Thoracic aorta (tissue), 2 donors: ENCODE results near the gene MRPS35. TPM values are rescaled to one million over a fixed set of nuclear protein-coding genes. Genes with fewer than 3 reads are reported as not detected.

ENCODE experiments used
- ATAC-seq: fragments of 150-250 bp; one replicate; pipeline ENCODE4 v1.8.0; 2017; ENCODE audit warnings: low read depth; ENCODE audit not compliant: insufficient number of reproducible peaks, low FRiP score
- DNase-seq: peaks from one replicate; pipeline ENCODE4 v3.0.0-alpha.2; 2020; ENCODE audit warnings: low spot score
- H3K27ac ChIP-seq, 2 donors: fragments of 200-600 bp; sonication (generic); 1 replicate in 1 of 2; 2 replicates in 1 of 2; pipeline ENCODE4 v1.5.1; 2016; ENCODE audit warnings: mild to moderate bottlenecking in 2 of 2, moderate library complexity in 2 of 2
- H3K27me3 ChIP-seq: fragments of 200-600 bp; sonication (generic); replicated peaks from 2 replicates; pipeline ENCODE4 v1.6.0; 2016; ENCODE audit warnings: mild to moderate bottlenecking; ENCODE audit not compliant: insufficient read depth
- H3K36me3 ChIP-seq: fragments of 200-600 bp; sonication (generic); one replicate; pipeline ENCODE4 v1.5.1; 2016
- H3K4me1 ChIP-seq, 2 donors: fragments of 200-600 bp; sonication (generic); 1 replicate in 1 of 2; 2 replicates in 1 of 2; pipeline versions ENCODE4 v1.5.1 to v1.6.0; 2016; ENCODE audit warnings: low read depth in 2 of 2, mild to moderate bottlenecking in 1 of 2; ENCODE audit not compliant: control insufficient read depth in 1 of 2
- H3K4me3 ChIP-seq: fragments of 200-600 bp; sonication (generic); 2 replicates; pipeline ENCODE4 v1.5.1; 2016; ENCODE audit warnings: mild to moderate bottlenecking
- H3K9me3 ChIP-seq: fragments of 200-600 bp; sonication (generic); 2 replicates; pipeline ENCODE4 v1.5.1; 2016
- total RNA-seq, 2 donors: library from RNA; depleted of rRNA; stranded (reverse); fragments of >200 nt; gene quantifications; one replicate each; pipeline versions ENCODE4 v1.1.0 to v1.2.3, GENCODE V29; 2016
- TF ChIP-seq, protein P1 (sequence below): fragments of 200-600 bp; sonication (generic); IDR thresholded peaks from one replicate; pipeline ENCODE4 v1.5.1; 2019; ENCODE audit warnings: antibody characterized with exemption

MRPS35 gene
- total RNA-seq, 2 donors from 2014 or later: 32.7 to 55.9 TPM

DNA sequence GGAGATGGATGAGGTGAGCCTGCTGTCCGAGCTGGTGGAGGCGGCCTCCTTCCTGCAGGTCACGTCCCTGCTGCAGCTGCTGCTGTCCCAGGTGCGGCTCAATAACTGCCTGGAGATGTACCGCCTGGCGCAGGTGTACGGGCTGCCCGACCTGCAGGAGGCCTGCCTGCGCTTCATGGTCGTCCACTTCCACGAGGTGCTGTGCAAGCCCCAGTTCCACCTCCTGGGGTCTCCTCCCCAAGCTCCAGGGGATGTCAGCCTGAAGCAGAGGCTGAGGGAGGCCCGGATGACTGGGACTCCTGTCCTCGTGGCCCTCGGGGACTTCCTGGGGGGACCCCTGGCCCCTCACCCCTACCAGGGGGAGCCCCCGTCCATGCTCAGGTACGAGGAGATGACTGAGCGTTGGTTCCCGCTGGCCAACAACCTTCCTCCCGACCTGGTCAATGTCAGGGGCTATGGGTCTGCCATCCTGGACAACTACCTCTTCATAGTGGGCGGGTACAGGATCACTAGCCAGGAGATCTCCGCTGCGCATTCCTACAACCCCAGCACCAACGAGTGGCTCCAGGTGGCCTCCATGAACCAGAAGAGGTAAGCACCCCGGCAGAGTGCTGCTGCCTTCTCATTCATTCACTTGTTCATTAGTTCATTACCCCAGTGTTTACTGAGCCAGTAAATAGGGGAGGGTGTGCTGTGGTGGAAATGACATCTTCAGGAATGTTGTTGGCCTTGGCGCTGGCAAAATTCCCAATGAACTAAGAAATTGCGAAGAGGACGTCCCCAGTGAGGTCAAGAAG, 70.2 kb downstream of the MRPS35 start:
- DNase-seq (peak; percentile 24), ATAC-seq (no peak)
- Histone ChIP-seq H3K27ac (peak overlapping the region; percentile 99), H3K27me3 (no peaks in the 10 kb centered on the region), H3K4me3 (peak overlapping the region; percentile 80), H3K36me3 (no peaks in the 10 kb centered on the region), H3K9me3 (no peaks in the 10 kb centered on the region), H3K4me1 (peaks cover 18 to 44% of the 10 kb centered on the region in 2 donors)
- TF ChIP-seq, protein P1, sequence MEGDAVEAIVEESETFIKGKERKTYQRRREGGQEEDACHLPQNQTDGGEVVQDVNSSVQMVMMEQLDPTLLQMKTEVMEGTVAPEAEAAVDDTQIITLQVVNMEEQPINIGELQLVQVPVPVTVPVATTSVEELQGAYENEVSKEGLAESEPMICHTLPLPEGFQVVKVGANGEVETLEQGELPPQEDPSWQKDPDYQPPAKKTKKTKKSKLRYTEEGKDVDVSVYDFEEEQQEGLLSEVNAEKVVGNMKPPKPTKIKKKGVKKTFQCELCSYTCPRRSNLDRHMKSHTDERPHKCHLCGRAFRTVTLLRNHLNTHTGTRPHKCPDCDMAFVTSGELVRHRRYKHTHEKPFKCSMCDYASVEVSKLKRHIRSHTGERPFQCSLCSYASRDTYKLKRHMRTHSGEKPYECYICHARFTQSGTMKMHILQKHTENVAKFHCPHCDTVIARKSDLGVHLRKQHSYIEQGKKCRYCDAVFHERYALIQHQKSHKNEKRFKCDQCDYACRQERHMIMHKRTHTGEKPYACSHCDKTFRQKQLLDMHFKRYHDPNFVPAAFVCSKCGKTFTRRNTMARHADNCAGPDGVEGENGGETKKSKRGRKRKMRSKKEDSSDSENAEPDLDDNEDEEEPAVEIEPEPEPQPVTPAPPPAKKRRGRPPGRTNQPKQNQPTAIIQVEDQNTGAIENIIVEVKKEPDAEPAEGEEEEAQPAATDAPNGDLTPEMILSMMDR: no peak

DNA sequence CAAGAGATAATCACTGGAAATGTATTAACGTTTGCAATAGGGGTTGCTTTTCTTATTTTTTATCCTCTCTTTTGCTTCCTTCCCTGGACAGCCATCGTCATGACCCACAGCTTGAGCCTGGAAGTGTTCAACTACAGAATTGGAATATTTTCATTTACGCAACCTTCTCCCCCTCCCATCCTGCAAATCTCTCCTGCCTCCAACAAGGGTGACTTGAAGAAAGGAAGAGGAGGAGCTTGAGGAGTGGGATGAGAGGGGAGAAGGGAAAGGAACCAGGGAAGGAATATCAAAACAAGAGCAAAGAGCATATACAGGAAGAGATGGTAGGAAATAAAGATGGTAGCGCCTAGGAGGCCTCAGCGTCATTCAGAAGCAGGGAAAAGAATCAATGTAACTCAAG, 71.0 kb downstream of the MRPS35 start:
- DNase-seq (no peak), ATAC-seq (no peak)
- no peaks in the 10 kb centered on the region for H3K9me3 ChIP-seq
- H3K27ac ChIP-seq: peak overlapping the region; percentile 99
- TF ChIP-seq, protein P1: no peak
- H3K4me1 ChIP-seq: peaks cover 27 to 52% of the 10 kb centered on the region in 2 donors
- no peaks in the 10 kb centered on the region for H3K27me3 ChIP-seq
- no peaks in the 10 kb centered on the region for H3K36me3 ChIP-seq
- H3K4me3 ChIP-seq: peak overlapping the region; percentile 80

DNA sequence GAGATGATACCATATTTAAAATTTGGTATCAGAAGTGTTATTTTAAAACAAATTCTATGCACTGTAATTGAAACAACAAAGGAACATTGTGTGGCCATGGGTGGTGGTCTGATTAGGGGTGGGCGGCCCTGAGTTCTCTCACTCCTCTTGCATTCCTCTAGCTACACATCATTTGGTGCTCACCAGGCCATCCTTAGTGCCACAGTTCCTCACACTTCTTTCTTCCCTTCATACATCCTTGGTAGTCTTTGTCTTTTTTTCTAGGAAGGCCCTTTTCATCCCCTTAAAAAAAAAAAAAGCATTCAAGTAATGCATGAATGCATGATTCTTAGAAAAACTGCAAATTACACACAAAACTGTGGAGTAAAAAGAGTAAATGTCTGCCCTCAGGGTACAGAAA, 71.8 kb downstream of the MRPS35 start:
- ATAC-seq (no peak), DNase-seq (no peak)
- no peaks in the 10 kb centered on the region for H3K27me3 ChIP-seq
- H3K27ac ChIP-seq: peak overlapping the region; percentile 99
- TF ChIP-seq, protein P1: no peak
- H3K4me1 ChIP-seq: peaks cover 30 to 60% of the 10 kb centered on the region in 2 donors
- no peaks in the 10 kb centered on the region for H3K9me3 ChIP-seq
- H3K4me3 ChIP-seq: peak overlapping the region; percentile 80
- H3K36me3 ChIP-seq: no peaks in the 10 kb centered on the region

DNA sequence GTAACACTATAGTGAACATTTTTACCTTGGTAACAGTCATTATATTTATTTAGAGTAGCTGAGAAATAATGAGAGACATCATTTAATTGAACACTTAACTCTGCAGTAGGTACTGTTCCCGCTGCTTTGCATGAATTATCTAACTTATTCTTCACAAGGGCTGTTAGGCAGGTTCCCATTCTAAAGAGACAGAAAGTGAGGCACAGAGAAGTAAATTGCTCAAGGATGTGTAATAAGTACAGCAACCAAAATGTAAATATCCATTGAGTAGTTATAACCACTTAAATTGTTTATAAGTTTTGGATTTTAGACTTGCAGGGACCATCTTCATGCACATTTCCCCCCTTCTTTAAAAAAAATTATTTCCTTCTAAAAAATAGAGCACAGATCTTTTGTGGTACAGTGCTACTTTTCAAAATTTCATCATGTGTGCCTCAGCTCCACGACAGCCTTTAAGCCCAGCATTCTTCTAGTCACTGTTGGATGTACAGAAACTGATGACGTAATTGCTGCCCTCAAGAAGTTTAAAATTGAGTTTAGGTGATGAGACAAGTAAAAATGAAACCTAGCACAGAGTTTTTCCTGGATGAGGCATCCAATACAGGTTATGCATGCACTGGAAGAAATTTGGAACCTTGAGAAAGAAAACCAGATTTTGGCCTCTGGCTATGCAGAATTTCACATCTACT, 75.4 kb downstream of the MRPS35 start:
- Histone ChIP-seq H3K4me1 (peaks cover 34 to 80% of the 10 kb centered on the region in 2 donors), H3K27me3 (no peaks in the 10 kb centered on the region), H3K27ac (no peak overlapping the region), H3K9me3 (no peaks in the 10 kb centered on the region), H3K36me3 (no peaks in the 10 kb centered on the region), H3K4me3 (peak overlapping the region; percentile 80)
- DNase-seq: no peak
- ATAC-seq: no peak
- TF ChIP-seq, protein P1: no peak

DNA sequence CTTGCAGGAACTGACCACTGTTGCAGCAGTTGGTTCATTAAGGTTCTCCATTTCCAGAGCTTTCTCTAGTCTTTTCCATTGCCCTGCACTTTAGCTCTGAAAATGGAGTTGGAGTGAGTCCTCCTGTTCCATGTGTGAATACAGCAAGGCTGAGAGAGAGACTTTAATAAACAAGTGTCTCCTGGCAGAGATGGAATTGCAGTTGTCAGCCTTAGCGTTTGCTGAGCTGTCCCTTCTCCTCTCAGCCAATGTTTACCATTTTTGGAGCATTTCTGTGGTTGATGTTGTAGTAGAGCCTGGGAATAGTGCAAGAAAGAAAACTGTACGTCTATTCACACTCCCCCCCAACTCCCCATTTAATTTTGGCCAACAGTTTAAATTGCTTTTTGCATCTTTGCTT, 76.9 kb downstream of the MRPS35 start:
- H3K36me3 ChIP-seq: peaks cover 6% of the 10 kb centered on the region
- ATAC-seq (no peak), DNase-seq (no peak)
- peak overlapping the region; percentile 10 for H3K4me3 ChIP-seq
- no peaks in the 10 kb centered on the region for H3K9me3 ChIP-seq
- H3K27ac ChIP-seq: peak overlapping the region in 1 of 2 donors; percentile 10
- TF ChIP-seq, protein P1: no peak
- no peaks in the 10 kb centered on the region for H3K27me3 ChIP-seq
- peaks cover 34 to 69% of the 10 kb centered on the region in 2 donors for H3K4me1 ChIP-seq
